BLaER1 treated with 17β-estradiol and CSF1 and Interleukin-3, amounts not matched to agents 10 nM and 100 nM (cell line): ENCODE results near the gene GSTCD.

Experiments
- H3K27ac ChIP-seq, 11 experiments: shearing (Covaris generic); formaldehyde crosslinking; 2 replicates each; pipeline ENCODE4 v1.8.1; 2022
- H3K27me3 ChIP-seq, 11 experiments: shearing (Covaris generic); formaldehyde crosslinking; 2 replicates each; pipeline ENCODE4 v1.8.1; 2022
- H3K36me3 ChIP-seq, 11 experiments: shearing (Covaris generic); formaldehyde crosslinking; 2 replicates each; pipeline ENCODE4 v1.8.1; 2022
- H3K4me1 ChIP-seq, 10 experiments: shearing (Covaris generic); formaldehyde crosslinking; 2 replicates each; pipeline ENCODE4 v1.8.1; 2022
- H3K4me2 ChIP-seq, 11 experiments: shearing (Covaris generic); formaldehyde crosslinking; 2 replicates each; pipeline ENCODE4 v1.8.1; 2022
- H3K4me3 ChIP-seq, 10 experiments: shearing (Covaris generic); formaldehyde crosslinking; 2 replicates each; pipeline ENCODE4 v1.8.1; 2022
- H3K9ac ChIP-seq, 11 experiments: shearing (Covaris generic); formaldehyde crosslinking; 2 replicates each; pipeline ENCODE4 v1.8.1; 2022
- H3K9me3 ChIP-seq, 11 experiments: shearing (Covaris generic); formaldehyde crosslinking; replicated peaks in 1 of 11; 2 replicates each; pipeline ENCODE4 v1.8.1; 2022
- H4K20me1 ChIP-seq, 11 experiments: shearing (Covaris generic); formaldehyde crosslinking; 2 replicates each; pipeline ENCODE4 v1.8.1; 2022
- Cebpa-rat ChIP-seq, 11 experiments: shearing (Covaris generic); IDR thresholded peaks; 2 replicates each; pipeline ENCODE4 v1.8.1; 2022

GSTCD gene, protein sequence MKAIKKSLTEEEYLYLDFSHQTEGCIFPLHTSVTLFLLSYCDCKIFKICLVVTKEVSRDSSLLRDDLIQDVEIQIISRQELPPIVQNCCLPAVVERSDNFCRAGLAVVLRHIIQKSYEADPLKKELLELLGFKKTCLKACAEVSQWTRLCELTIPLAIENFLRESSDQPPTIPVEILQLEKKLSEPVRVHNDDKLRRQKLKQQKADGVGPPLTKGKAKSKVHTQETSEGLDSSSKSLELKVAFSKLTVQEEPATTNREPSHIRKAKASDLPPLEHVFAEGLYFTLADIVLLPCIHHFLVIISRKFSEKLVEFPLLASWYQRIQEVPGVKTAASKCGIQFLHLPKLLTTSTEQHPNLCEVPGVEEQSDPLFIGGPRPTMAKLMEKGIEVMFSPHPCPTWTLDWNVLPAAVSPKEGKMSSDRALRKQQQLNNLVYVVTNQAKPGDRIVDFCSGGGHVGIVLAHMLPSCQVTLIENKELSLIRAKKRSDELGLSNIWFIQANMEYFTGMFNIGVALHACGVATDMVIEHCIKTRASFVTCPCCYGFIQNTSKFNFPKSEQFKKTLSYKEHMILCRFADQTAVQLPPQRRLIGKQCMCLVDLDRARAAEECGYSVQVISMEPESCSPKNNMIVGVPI

DNA sequence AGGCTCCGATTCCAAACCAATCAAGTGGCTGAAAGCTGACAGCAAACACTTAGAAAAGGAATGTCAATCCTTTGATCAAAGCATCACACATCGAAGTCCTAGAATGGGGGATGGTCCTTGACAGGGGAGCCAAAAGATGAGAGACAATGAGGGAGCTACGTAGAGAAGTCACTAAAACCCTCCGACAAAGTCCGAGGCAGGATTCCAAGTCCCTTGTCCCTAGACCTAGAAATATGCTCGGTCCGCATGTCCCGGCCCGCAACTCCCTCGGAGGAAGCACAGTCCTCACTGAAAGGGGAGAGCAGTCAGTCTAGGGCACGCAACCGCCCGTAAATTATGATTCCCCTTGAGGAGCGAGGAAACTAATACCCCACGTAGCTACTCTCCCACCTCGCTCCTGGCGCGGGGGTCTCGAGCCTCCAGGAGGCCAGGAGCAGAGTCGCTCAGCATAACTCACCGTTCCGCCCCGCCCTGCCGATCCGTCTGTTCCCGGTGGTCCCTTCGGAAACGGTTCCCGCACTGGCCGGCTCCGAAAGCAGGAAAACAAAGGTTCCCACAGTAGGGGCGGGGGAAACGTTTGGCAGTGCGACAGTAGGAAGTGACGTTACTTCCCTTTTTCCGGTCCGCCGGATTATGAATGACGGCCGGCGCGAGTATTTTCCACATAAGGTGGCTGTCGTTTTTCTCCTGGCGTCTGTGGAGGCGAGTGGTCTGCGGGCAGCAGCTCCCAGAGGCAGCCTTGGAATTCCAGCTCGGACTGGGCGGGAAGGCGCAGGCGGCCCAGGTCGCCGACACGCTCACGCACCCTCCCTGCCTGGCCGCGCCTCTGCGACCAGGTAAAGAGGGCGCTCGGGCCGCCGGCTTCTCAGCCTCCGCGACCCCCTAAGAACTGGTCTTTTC lies at the start of gene GSTCD, which contains the start of gene INTS12:
Gene GSTCD, plus strand, starts transcription at position 604 of the 900 bp plus-strand sequence. CDS start 8,830 bp downstream, outside the sequence.
Gene INTS12, minus strand, starts transcription at position 509 of the 900 bp plus-strand sequence. CDS start 8,684 bp downstream, outside the sequence.
- peaks cover 0 to 21% (median 0%) of the 10 kb centered on the region in 11 experiments; a peak in 6 of 22 replicates for H4K20me1 ChIP-seq
- peak within 1 kb of the TSS; percentile 79 to 97 (median 88) for H3K4me2 ChIP-seq
- TF ChIP-seq Cebpa-rat (IDR thresholded peaks at IDR 0.05), result no peak
- peak within 1 kb of the TSS; percentile 90 to 99 (median 96) for H3K4me3 ChIP-seq
- no peaks in the 10 kb centered on the region for H3K27me3 ChIP-seq
- peaks cover 13 to 29% (median 27%) of the 10 kb centered on the region in 10 experiments for H3K4me1 ChIP-seq
- peak within 1 kb of the TSS; percentile 78 to 90 (median 87) for H3K27ac ChIP-seq
- H3K36me3 ChIP-seq, result peaks cover 0 to 30% (median 16%) of the 10 kb centered on the region in 11 experiments; a peak in 17 of 22 replicates
- no peaks in the 10 kb centered on the region for H3K9me3 ChIP-seq
- H3K9ac ChIP-seq, result peak within 1 kb of the TSS; percentile 90 to 93 (median 92)

GRCh38 chr4:105659190-105659589 lies 49.4 kb upstream of the GSTCD start:
- H3K9me3 ChIP-seq, result no peaks in the 10 kb centered on the region
- no peak overlapping the region for H3K27ac ChIP-seq
- H3K4me2 ChIP-seq, result no peak overlapping the region
- H3K4me3 ChIP-seq, result no peak overlapping the region
- no peak for TF ChIP-seq Cebpa-rat (IDR thresholded peaks at IDR 0.05)
- no peak overlapping the region for H3K9ac ChIP-seq
- H3K36me3 ChIP-seq, result no peaks in the 10 kb centered on the region
- no peaks in the 10 kb centered on the region for H3K4me1 ChIP-seq
- H4K20me1 ChIP-seq, result no peaks in the 10 kb centered on the region
- no peaks in the 10 kb centered on the region for H3K27me3 ChIP-seq

GRCh38 chr4:105661028-105661427 lies 47.6 kb upstream of the GSTCD start:
- no peaks in the 10 kb centered on the region for H4K20me1 ChIP-seq
- no peaks in the 10 kb centered on the region for H3K36me3 ChIP-seq
- H3K27me3 ChIP-seq, result no peaks in the 10 kb centered on the region
- H3K4me3 ChIP-seq, result no peak overlapping the region
- no peak for TF ChIP-seq Cebpa-rat (IDR thresholded peaks at IDR 0.05)
- H3K4me2 ChIP-seq, result no peak overlapping the region
- H3K9me3 ChIP-seq, result no peaks in the 10 kb centered on the region
- no peak overlapping the region for H3K9ac ChIP-seq
- no peak overlapping the region for H3K27ac ChIP-seq
- no peaks in the 10 kb centered on the region for H3K4me1 ChIP-seq

GRCh38 chr4:105662935-105663675 lies 45.5 kb upstream of the GSTCD start:
- Histone ChIP-seq H3K4me1 (no peaks in the 10 kb centered on the region), H4K20me1 (no peaks in the 10 kb centered on the region), H3K27me3 (no peaks in the 10 kb centered on the region), H3K9me3 (no peaks in the 10 kb centered on the region), H3K27ac (no peak overlapping the region), H3K4me2 (no peak overlapping the region), H3K36me3 (no peaks in the 10 kb centered on the region), H3K4me3 (no peak overlapping the region), H3K9ac (no peak overlapping the region)
- TF ChIP-seq Cebpa-rat (IDR thresholded peaks at IDR 0.05), result no peak

- H3K4me1 ChIP-seq, result no peaks in the 10 kb centered on the region
- no peaks in the 10 kb centered on the region for H3K36me3 ChIP-seq
- no peak overlapping the region for H3K4me2 ChIP-seq
- H3K4me3 ChIP-seq, result no peak overlapping the region
- H3K9ac ChIP-seq, result no peak overlapping the region
- H3K27me3 ChIP-seq, result no peaks in the 10 kb centered on the region
- no peak overlapping the region for H3K27ac ChIP-seq
- no peaks in the 10 kb centered on the region for H4K20me1 ChIP-seq
- TF ChIP-seq Cebpa-rat (IDR thresholded peaks at IDR 0.05), result no peak
- no peaks in the 10 kb centered on the region for H3K9me3 ChIP-seq
Observed at GRCh38 chr4:105666693-105667092, 41.9 kb upstream of the GSTCD start.

DNA sequence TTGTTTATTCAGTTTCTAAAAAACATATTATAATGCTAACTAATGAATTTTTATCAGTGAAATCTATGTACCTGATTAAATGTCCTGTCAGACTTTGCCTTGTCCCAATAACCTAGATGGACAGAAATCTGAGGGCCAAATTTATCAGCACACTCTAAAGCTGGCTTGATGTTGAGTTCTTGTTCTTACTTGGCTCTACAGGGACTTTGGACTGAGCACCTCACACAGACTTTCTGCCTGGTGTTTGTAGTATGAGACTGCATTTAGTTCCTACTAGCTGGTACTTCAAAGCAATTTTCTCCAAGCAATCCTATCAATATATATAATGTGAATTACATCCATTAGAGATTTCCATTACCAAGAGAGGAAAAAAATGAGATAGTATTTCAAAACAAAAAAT lies 37.9 kb upstream of the GSTCD start:
- Histone ChIP-seq H4K20me1 (no peaks in the 10 kb centered on the region), H3K9ac (no peak overlapping the region), H3K36me3 (no peaks in the 10 kb centered on the region), H3K27ac (no peak overlapping the region), H3K4me3 (no peak overlapping the region), H3K4me1 (no peaks in the 10 kb centered on the region), H3K4me2 (no peak overlapping the region), H3K27me3 (no peaks in the 10 kb centered on the region), H3K9me3 (no peaks in the 10 kb centered on the region)
- TF ChIP-seq Cebpa-rat (IDR thresholded peaks at IDR 0.05), result no peak

DNA sequence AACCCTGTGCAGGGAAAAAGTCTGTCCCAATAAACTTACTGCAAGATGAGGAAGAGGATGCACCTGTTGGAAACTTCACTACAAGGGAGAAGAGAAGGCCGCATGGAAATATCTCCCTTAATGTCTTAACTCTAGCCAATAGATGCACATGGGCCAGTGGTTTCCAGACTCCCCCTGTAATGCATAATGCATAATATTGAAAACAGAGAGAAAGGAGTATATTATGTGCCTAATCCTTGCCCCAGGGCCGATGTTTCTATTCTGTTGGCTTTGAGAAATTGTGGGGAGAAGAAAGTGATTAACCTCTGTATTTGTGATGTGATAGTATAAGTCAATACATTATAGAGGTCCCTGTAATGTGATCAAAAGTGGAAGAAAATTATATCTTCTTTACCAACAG lies 37.3 kb upstream of the GSTCD start:
- Histone ChIP-seq H3K9me3 (no peaks in the 10 kb centered on the region), H3K9ac (no peak overlapping the region), H3K4me3 (no peak overlapping the region), H4K20me1 (no peaks in the 10 kb centered on the region), H3K4me1 (no peaks in the 10 kb centered on the region), H3K36me3 (no peaks in the 10 kb centered on the region), H3K27me3 (no peaks in the 10 kb centered on the region), H3K27ac (no peak overlapping the region), H3K4me2 (no peak overlapping the region)
- TF ChIP-seq Cebpa-rat (IDR thresholded peaks at IDR 0.05), result no peak

DNA sequence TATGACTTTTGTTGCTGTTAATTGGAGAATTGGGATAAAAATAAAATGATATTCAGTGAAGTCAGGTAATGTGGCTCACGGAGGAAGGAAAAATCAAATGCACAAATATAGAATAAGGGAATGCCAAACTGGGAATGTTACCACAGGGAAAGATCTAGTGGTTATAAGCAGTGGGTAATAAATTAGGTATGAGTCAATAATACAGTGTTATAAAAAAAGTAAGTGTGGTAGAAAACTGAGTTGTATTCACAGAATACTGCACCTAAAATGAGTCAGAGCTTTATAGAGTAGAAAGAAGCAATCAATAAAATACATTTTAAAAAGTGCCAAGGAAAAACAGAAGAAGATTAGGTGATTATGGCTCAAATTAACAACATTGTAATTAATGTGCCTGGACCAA lies 34.6 kb upstream of the GSTCD start:
- Histone ChIP-seq H3K9ac (no peak overlapping the region), H3K4me1 (no peaks in the 10 kb centered on the region), H3K27me3 (no peaks in the 10 kb centered on the region), H3K9me3 (no peaks in the 10 kb centered on the region), H3K36me3 (no peaks in the 10 kb centered on the region), H3K4me3 (no peak overlapping the region), H3K27ac (no peak overlapping the region), H3K4me2 (no peak overlapping the region), H4K20me1 (no peaks in the 10 kb centered on the region)
- no peak for TF ChIP-seq Cebpa-rat (IDR thresholded peaks at IDR 0.05)
